NCI-H1048 (cell line): ENCODE data around the gene VPS13C.

ENCODE experiments used
- DNase-seq: peaks from one replicate; lab custom pipeline; 2025; lab: John Stamatoyannopoulos, UW

VPS13C gene, protein sequence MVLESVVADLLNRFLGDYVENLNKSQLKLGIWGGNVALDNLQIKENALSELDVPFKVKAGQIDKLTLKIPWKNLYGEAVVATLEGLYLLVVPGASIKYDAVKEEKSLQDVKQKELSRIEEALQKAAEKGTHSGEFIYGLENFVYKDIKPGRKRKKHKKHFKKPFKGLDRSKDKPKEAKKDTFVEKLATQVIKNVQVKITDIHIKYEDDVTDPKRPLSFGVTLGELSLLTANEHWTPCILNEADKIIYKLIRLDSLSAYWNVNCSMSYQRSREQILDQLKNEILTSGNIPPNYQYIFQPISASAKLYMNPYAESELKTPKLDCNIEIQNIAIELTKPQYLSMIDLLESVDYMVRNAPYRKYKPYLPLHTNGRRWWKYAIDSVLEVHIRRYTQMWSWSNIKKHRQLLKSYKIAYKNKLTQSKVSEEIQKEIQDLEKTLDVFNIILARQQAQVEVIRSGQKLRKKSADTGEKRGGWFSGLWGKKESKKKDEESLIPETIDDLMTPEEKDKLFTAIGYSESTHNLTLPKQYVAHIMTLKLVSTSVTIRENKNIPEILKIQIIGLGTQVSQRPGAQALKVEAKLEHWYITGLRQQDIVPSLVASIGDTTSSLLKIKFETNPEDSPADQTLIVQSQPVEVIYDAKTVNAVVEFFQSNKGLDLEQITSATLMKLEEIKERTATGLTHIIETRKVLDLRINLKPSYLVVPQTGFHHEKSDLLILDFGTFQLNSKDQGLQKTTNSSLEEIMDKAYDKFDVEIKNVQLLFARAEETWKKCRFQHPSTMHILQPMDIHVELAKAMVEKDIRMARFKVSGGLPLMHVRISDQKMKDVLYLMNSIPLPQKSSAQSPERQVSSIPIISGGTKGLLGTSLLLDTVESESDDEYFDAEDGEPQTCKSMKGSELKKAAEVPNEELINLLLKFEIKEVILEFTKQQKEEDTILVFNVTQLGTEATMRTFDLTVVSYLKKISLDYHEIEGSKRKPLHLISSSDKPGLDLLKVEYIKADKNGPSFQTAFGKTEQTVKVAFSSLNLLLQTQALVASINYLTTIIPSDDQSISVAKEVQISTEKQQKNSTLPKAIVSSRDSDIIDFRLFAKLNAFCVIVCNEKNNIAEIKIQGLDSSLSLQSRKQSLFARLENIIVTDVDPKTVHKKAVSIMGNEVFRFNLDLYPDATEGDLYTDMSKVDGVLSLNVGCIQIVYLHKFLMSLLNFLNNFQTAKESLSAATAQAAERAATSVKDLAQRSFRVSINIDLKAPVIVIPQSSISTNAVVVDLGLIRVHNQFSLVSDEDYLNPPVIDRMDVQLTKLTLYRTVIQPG (N-terminal part only)

DNA sequence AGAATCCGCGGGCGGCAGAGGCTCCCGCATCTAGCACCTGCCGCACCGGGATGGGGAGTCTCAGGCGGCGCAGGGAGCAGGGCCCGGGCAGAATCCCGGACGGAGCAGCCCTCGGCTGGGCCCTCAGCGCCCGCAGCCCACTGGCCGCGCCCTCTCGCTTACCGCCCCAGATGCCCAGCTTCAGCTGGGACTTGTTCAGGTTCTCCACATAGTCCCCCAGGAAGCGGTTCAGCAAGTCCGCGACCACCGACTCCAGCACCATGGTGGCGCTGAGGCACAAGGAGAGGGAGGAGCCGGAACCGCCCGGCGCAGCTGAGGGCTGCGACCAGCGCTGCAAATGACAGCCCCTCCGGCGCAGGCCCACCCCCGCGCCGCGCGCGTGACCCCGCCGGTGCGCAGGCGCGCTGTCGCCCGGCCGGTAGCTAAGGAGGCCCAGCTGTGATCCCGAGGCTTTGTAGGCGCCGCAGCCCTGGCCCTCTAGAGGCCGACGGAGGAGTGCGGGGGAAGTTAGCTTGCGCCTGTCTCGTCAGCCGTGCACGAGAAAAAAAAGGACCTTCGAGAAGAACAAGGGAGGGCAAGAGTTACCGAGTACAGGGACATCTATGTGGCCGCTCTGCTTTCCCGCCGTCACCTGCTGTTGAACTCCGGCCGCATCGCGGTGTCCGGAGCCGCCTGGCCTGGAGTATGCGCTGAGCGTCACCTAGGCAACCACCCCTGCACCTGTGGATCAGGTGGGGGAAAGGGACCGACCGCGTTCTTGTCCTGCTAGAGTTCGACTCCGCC, at the start of gene VPS13C:
Gene VPS13C (minus strand): TSS at position 335 of the 783 bp plus-strand sequence. CDS start 73 bp downstream, at position 262.
- DNase-seq, result peak; percentile 73

DNA sequence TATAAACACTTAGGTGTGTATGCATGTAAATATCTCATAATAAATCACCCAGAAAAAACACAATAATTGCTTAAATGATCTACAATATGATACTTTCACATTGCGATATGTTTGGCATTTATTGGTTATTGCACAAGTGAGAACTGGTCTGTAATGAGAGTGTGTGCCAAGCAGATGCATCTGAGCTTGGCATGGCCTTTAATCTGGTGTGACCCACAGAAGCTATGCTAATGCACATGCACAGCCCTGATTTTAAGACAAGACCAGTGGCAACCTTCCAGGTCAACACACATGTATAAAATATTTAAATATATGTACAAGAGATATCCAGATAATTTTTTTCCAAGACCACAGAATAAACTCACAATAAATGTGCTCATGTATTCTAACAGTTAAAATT, 49.2 kb upstream of the VPS13C start:
- no peak for DNase-seq

DNA sequence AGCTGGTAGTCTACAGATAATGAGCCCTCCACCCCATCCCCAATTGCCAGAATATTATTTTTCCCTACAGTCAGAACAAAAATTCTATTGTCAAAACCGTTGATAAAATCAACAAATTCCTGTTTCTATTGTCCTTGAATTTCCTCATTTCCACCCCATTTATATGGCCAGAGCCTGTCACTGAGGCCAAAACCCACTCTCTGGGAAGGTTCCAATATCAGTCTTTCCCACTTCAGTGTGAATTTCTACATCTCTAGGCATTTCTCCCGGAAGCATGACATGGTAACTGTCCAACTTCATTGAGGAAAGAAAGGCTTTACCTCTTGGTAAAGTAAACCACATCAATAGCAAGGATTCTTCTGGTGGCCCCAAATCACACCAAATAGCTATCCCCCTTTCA, 48.2 kb upstream of the VPS13C start:
- DNase-seq, result no peak

DNA sequence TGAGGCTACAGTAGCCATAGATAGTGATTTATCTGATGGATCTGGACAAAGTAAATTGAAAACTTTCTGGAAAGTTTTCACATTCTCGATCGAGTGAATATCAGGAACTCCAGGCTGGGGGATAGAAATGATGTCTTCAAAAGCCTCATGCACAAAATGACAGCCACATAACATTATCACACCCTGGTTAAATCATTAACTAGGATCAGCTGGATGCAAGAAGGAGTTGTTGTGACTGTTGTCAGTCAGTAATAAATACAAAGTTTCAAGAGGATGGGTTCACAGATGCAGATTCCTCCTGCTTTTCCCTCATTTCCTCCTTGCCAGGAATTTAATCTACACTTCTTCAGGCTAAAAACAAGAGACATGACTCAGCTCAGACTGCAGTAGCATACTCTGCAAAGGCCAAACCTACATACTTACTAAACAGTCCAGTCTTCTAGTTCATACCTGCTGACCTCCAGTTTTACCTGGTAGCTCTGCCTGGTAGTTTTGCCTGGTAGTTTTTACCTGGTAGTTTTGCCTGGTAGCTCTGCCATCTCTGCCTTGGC, 47.4 kb upstream of the VPS13C start:
- DNase-seq, result no peak

DNA sequence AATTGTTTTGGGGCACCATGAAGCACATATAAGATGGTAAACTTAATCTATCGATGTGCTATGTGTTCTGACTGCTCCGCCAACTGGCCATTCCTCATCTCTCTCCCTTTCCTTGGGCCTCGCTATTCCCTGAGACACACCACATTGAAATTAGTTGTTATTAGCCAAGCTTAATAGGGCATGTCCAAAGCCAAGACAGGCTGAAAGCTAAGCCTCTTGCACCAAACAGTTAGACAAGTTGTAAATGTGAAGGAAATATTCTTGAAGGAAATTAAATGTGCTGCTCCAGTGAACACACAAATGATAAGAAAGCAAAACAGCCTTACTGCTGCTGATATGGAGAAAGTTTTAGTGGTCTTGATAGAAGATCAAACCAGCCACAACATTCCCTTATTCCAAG, 45.8 kb upstream of the VPS13C start:
- no peak for DNase-seq

DNA sequence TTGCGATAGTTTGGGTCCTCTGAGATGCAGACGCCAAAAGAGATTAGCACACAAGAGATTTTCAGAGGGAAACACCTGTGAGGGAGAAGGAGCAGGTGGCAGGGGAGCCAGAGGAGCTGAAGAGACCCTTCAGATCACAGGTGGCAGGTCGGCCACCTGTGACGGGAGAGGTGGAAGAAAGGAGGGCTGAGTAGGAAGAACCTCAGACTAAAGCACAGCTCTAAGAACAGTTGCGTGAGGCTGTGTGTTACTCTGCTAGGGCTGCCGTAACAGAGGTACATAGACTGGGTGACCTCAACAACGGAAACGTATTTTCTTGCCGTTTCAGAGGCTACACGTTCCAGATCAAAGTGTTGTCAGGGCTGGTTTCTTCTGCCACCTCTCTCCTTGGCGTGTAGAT, 45.0 kb upstream of the VPS13C start:
- DNase-seq, result no peak

DNA sequence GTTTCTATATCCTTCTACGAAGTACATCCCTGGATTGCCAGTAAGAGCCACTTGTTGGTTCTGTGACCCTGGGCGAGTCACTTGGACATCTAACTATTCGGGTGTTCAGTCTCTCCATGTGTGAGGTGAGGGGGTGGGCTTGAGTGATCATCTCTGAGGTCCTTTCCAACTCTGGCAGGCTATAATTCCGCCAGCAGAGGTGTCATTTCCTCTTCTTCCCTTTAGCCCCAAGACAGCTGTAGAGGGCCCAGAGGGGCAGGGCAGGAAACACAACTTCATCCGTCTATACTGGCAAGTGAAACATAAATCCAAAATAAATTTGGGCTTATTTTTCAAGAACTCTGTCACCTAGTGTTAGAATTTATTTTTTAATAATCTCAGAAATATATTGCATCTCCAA, 44.6 kb upstream of the VPS13C start:
- DNase-seq, result no peak

DNA sequence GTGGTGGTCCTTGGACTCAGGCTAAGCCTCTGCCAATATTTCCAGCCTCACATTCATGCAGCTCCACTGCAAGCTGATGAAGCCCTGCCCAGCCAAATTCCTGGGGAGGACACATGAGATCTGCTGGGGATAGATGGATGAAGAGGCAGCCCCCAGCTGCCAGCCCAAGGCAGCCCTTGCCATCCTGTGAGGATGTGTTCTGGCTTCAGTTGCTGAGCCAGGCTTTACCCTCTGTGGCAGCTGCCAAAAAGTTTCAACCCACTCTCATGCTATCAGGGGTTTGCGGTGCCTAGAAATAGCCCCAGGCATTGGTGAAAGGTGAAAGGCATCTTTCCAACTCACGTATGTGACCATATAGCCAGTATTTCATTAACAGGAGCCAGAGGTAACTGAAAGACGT, 44.2 kb upstream of the VPS13C start:
- no peak for DNase-seq

DNA sequence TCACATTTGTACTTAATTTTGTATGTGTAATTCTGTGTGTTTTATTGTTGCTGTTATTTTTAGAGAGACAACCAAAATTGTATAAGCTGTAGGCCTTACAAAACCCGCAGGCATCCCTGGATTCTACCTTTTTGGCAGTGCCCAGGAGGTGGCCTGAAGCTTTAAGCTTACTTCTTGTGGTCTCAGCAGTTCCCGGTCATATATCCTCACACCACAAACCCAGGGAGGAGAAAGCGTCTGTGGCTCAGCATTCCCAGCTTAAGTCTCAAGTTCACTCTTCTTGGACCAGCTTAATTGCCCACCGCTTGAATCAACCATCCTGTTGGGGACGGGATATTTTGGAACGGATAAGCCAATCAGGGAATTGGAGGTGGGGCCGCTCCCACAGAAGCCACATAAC, 43.2 kb upstream of the VPS13C start:
- no peak for DNase-seq

DNA sequence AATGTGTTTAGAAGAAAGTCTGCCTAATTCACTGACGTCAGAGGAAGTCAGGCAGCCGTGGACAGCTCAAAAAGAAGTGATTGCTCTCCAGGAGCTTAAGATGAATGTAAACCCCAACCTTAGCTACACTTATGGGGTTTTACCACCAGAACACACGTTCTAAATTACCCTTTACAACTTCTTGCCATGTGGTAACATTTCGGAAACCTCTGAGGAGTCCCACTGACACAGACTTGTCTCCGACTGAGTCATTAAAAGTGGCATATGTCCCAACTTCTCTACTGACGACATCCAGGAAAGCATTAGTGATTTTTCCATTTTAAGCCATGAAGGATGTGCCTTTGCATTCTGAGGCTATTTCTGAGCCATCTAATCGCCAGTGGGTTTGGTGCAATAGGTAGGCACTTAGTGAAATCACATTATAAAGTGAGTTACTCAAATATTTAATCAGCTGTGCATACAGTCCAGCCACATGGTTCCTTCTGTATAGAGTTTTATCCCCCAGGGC, 38.9 kb upstream of the VPS13C start:
- DNase-seq, result no peak

DNA sequence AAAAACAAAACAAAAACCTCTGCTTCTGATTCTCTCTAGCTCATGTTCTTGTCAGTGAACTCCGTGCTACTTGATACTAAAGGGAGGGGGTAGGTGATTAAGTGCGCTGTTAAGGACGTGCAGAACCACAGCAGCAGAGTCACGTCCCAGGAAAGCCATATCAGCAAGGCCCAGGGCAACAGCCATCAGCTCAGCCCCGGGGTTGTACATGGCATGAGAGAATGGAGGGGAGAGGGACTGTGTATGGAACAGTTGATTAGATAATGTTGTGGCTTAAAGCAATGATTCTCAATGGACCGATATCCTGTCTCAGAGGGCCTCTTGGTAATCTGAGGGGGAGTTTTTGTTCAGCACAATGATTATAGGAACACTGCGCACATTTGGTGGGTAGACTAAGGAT, 34.1 kb upstream of the VPS13C start:
- no peak for DNase-seq

DNA sequence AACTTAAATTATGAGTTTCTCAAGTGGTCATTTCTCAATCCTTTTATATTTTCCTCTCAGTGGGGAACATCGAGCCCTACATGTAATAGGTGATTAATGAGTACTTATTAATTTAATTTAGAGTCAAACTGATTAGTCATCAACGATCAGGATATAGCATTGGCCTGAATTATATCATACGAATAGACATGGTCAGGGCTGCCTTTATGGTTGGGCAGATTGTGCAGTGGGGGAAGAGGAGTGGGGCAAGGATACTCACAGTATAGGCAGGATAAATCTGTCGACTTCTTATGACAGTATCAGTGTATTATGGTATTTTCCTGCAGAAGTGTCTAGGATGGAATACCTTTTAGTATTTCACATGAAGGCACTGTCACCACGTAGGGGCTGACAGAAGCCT, 33.6 kb upstream of the VPS13C start:
- no peak for DNase-seq

DNA sequence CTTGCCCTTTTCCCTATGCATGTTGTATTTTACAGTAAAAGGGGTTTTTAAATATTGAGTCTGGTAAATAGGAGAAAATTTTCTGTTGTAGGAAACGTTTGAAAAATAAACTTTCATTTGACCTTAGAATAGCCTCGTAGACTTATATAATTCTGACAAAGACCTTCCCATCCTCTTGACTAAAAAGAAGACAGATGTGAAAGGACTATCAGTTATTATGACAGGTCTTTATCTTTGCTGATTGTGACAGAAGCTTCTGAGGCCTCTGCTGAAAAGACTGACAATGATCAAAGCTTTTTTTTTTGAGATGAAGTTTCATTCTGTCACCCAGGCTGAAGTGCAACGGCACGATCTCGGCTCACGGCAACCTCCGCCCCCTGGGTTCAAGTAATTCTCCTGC, 30.7 kb upstream of the VPS13C start:
- DNase-seq, result no peak

DNA sequence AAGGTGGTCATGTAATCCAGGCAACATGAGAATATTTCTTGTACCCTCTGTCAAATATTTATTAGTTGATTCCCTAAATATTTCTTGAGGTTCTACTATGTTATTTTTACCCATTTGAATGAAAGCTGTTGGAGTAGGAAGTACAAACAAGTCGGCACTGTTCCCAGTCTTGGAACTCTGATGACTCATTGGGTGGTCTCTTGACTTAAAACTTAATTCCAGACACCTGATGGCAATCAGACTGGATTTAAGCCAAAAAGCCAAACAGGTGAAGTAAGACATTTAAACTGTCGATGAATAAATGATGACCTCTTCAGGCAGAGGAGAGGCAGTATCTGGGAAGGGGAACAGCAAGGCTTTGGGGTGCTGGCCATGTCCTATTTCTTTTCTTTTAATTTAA, 29.4 kb upstream of the VPS13C start:
- DNase-seq, result no peak

DNA sequence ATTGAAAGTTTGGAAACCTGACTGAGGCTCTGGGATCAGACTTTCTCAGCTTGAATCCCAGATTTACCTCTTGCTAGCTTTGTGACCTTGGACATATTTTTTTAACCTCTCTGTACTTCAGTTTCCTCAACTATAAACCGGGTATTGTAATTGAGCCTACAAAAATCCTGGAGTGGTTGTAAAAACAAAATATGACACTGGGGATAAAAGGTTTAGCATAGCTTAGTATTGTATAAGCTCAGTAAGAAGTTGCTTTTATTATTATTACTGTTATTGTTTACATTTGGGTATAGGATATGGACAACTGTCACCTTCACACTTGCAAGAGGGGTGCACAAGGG, 28.1 kb upstream of the VPS13C start:
- DNase-seq, result no peak

DNA sequence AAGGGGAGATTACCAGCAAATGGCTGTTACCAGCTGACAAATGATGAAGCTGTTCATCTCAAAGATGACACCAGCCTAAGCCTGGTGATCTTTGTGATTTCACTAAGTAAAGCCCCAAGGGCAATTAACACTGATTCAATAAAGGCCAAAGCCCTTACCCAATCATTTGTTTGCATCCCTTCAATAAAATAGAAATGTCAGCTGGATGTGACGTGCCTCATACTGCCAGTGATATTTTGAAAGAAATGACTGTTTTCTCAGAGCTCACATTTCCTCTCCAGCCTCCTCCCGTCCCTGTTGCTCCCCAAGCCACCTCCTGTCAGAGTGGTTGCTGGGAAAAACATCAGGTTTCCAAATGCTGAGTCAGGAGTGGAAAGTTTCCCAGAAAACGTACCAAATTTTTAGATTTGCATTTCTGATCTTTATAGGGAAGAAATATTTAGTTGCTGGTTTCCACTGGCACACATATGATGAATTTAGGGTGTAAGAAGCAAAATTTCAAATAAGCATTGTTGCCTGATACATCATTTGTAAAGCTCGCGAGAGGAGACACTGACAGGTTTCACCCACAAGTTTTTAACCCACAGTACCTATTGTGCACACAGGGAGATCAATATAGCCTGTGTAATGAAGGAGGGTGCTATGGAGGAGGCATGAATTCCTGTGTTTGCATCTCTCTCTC, 27.6 kb upstream of the VPS13C start:
- no peak for DNase-seq

DNA sequence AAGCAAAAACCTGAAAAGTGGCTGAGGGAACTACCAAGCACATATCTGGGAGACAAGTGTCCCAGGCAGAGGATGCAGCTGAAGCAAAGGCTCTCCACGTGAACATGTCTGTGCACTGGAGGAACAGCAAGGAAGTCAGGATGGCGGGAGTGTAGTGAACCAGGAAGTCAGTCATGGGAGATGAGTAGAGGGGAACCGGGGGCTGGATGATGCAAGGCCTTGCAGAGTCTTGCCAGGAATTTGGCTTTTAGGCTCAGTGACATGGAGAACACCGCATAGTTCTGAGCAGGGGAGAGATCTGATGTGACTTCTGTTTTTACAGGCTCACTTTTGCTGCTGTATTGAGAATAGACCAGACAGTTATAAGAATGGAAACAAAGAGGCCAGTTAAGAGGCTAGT, 25.5 kb upstream of the VPS13C start:
- DNase-seq, result no peak

DNA sequence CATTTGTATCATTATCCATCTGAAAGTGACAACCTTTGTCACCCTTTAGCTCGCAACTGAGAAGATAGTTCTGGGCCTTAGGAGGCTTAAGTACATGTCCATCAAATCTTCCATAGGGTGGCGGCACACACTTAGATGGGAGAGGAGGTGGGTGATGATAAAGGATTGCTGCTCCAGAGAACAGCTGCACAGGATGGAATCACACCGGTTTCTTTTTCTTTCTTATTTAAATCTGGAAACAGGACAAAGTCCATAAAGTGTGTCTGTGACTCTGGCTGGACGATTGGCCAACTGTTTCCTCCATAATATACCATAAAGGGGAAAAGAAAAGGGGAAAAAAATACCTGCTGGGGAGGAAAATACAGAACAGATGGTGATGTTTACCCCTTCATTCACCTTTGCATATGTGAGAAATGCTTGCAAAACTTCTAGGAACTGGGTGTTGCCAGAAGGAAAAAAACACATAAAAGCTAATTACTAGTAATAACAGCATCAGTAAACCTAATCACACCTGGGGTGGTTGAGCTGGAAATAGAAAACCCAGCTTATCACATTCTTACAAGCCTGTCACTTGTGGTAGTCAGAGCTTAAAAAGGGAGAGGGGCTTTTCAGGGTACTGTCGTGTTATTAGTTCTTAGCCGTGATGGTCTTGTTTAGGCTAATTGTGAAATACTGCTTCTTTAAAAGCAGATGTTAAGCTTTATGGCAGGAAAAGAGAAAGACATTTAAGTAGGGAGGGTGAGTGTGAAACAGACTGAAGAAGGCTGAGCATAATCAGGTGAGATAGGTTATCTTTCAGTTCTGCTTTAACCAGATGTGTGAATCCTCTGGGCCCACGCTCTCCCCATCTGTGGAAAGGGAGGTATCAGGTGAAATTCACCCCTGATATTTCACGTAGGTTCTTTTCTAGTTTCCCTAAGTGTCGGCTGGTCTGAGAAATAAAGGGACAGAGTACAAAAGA, 23.2 kb upstream of the VPS13C start:
- no peak for DNase-seq

DNA sequence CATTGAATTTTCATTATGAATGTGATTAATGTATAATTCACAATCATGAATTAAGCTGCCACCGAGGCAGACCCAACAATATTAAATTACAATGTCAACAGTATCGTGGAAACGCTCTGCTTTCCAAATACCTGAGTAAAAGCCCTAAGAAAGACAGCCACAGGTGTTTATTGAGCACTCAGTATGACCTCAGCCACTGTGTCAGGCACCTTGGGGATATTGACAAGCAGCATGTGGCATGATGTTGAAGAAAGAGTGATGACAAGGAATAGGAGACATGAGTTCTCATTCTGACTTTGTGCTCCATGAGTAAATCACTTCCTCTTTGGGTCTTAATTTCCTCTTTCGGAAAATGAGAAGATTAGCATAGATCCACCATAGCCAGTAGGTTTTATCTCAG, 19.3 kb upstream of the VPS13C start:
- DNase-seq, result no peak
